ENCODE results near the gene WDFY1. TPM values are rescaled to one million over a fixed set of nuclear protein-coding genes. Genes with fewer than 3 reads are reported as not detected.

The WDFY1 gene
- total and polyA plus RNA-seq, 11 donors = 5.6 to 30.5 (median 14.2) TPM

- intact Hi-C loops (cut with DNase I) = no loop called here
- WGBS, 4 donors = 81 to 83% (median 82%) methylated on average over 3 of the region's 3 CpGs
- no peak for TF ChIP-seq POLR2A (IDR thresholded peaks at IDR 0.05)
- TF ChIP-seq, protein P1, sequence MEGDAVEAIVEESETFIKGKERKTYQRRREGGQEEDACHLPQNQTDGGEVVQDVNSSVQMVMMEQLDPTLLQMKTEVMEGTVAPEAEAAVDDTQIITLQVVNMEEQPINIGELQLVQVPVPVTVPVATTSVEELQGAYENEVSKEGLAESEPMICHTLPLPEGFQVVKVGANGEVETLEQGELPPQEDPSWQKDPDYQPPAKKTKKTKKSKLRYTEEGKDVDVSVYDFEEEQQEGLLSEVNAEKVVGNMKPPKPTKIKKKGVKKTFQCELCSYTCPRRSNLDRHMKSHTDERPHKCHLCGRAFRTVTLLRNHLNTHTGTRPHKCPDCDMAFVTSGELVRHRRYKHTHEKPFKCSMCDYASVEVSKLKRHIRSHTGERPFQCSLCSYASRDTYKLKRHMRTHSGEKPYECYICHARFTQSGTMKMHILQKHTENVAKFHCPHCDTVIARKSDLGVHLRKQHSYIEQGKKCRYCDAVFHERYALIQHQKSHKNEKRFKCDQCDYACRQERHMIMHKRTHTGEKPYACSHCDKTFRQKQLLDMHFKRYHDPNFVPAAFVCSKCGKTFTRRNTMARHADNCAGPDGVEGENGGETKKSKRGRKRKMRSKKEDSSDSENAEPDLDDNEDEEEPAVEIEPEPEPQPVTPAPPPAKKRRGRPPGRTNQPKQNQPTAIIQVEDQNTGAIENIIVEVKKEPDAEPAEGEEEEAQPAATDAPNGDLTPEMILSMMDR (IDR thresholded peaks at IDR 0.05) = no peak
- no peak for DNase-seq
- no peak overlapping the region for H3K27ac ChIP-seq
- H3K9me3 ChIP-seq = no peaks in the 10 kb centered on the region
- H3K4me1 ChIP-seq = peaks cover 4 to 43% (median 15%) of the 10 kb centered on the region in 12 donors
- H3K4me3 ChIP-seq = no peak overlapping the region
- no peaks in the 10 kb centered on the region for H3K27me3 ChIP-seq
- H3K36me3 ChIP-seq = no peaks in the 10 kb centered on the region
- no peak for ATAC-seq
Measured at GRCh38 chr2:223954401-223954800, 9.3 kb upstream of the WDFY1 start.

- H3K27ac ChIP-seq = no peak overlapping the region
- intact Hi-C loops (cut with DNase I) = no loop called here
- no peak overlapping the region for H3K4me3 ChIP-seq
- WGBS, 4 donors = 89 to 93% (median 89%) methylated on average over 6 of the region's 6 CpGs
- DNase-seq (no peak), ATAC-seq (no peak)
- H3K4me1 ChIP-seq = peaks cover 0 to 45% (median 3%) of the 10 kb centered on the region in 12 donors
- TF ChIP-seq, protein P1 (IDR thresholded peaks at IDR 0.05) = no peak
- TF ChIP-seq POLR2A (IDR thresholded peaks at IDR 0.05) = no peak
- no peaks in the 10 kb centered on the region for H3K36me3 ChIP-seq
- no peaks in the 10 kb centered on the region for H3K9me3 ChIP-seq
- H3K27me3 ChIP-seq = no peaks in the 10 kb centered on the region
Measured at GRCh38 chr2:223952280-223952968, 7.3 kb upstream of the WDFY1 start.

DNA sequence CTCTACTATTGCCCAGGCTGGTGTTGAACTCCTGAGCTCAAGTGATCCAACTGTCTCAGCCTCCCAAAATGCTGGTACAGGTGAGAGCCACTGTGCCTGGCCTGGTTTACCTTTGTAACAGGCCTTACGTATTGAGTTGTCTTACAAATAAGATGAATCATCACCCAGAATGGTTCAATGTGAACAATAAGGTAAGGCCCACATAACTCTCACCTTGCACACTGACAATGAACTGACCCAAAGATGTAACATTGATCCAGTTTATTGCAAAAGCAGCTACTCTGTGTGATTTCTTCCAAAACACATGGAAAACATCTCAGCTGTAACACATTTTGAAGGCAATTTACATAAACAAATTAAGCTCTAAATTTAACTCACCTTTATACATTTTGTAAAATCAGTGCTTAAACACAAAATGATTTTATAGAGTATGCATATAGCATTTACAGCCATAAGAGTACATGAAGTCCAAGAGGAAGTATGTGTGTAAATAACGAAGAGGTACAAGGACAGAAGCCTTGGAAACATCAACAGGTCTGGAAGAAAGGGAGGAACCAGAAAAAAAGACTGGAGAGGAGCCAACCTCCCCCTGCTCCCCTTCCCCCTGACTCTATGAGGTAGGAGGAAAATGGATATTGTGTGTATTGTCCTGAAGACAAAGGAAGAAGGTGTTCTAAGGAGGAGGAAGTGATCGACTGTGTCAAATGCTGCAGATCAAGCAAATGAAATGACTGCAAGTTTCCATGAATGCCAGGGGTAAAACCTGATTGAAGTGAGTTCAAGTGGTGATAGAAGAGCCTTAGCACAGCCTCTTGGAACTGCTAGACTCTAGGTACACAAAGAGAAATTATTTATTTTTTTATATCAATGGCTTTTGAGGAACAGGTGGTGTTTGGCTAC is 5.6 kb upstream of the WDFY1 start:
- peak overlapping the region in 1 of 12 donors; percentile 25 for H3K27ac ChIP-seq
- TF ChIP-seq, protein P1 (IDR thresholded peaks at IDR 0.05) = no peak
- TF ChIP-seq POLR2A (IDR thresholded peaks at IDR 0.05) = no peak
- peaks cover 0 to 43% (median 2%) of the 10 kb centered on the region in 12 donors for H3K4me1 ChIP-seq
- no peaks in the 10 kb centered on the region for H3K9me3 ChIP-seq
- no peaks in the 10 kb centered on the region for H3K27me3 ChIP-seq
- intact Hi-C loops (cut with DNase I) = no loop called here
- no peaks in the 10 kb centered on the region for H3K36me3 ChIP-seq
- no peak for DNase-seq
- ATAC-seq = peak in 1 of 4 donors; percentile 77
- H3K4me3 ChIP-seq = no peak overlapping the region
- 63 to 78% (median 72%) methylated on average over 3 of the region's 3 CpGs for WGBS, 4 donors

- H3K36me3 ChIP-seq = no peaks in the 10 kb centered on the region
- H3K4me1 ChIP-seq = peaks cover 0 to 48% (median 6%) of the 10 kb centered on the region in 12 donors
- intact Hi-C loops (cut with DNase I) = no loop called here
- H3K27ac ChIP-seq = peak overlapping the region in 1 of 12 donors; percentile 25
- DNase-seq = no peak
- H3K4me3 ChIP-seq = no peak overlapping the region
- WGBS, 4 donors = 65 to 84% (median 76%) methylated on average over 3 of the region's 3 CpGs
- TF ChIP-seq, protein P1 (IDR thresholded peaks at IDR 0.05) = no peak
- TF ChIP-seq POLR2A (IDR thresholded peaks at IDR 0.05) = no peak
- ATAC-seq = no peak
- no peaks in the 10 kb centered on the region for H3K9me3 ChIP-seq
- H3K27me3 ChIP-seq = no peaks in the 10 kb centered on the region
Measured at GRCh38 chr2:223949241-223949840, 4.2 kb upstream of the WDFY1 start.

Measured in heart left ventricle (tissue), 16 donors.